Bronchial epithelial cell (primary cell): ENCODE results near the gene F12. TPM values are rescaled to one million over a fixed set of nuclear protein-coding genes. Genes with fewer than 3 reads are reported as not detected.

ENCODE experiments used
- DNase-seq: peaks from one replicate; pipeline ENCODE4 v3.0.0-alpha.2; 2010; ENCODE audit warnings: low read depth
- FAIRE-seq: peaks from 2 replicates; lab custom pipeline; 2011; peaks lifted over from hg19 to GRCh38; lab: Jason Lieb, UNC
- H3K27me3 ChIP-seq: 2 replicates; pipeline ENCODE4 v1.5.1; 2011; ENCODE audit warnings: low read length; ENCODE audit not compliant: control insufficient read depth, insufficient read depth
- H3K36me3 ChIP-seq: 2 replicates; pipeline ENCODE4 v1.5.1; 2011; ENCODE audit warnings: low read length; ENCODE audit not compliant: control insufficient read depth, insufficient read depth
- H3K4me3 ChIP-seq: 2 replicates; pipeline ENCODE4 v1.5.1; 2011; ENCODE audit warnings: mild to moderate bottlenecking, low read depth, low read length, control low read depth
- CTCF ChIP-seq: IDR thresholded peaks from 2 replicates; pipeline ENCODE4 v1.5.1; 2011; ENCODE audit warnings: mild to moderate bottlenecking, moderate library complexity, low read length, control low read depth, inconsistent platforms; ENCODE audit not compliant: insufficient read depth, severe bottlenecking
- total RNA-seq: library from RNA; depleted of rRNA; stranded (reverse); fragments of >200 nt; gene quantifications from 2 replicates; pipeline ENCODE4 v1.2.1, GENCODE V29; 2014

The F12 gene
- total RNA-seq, 1 donor from 2014 or later, result 7.9 TPM

DNA sequence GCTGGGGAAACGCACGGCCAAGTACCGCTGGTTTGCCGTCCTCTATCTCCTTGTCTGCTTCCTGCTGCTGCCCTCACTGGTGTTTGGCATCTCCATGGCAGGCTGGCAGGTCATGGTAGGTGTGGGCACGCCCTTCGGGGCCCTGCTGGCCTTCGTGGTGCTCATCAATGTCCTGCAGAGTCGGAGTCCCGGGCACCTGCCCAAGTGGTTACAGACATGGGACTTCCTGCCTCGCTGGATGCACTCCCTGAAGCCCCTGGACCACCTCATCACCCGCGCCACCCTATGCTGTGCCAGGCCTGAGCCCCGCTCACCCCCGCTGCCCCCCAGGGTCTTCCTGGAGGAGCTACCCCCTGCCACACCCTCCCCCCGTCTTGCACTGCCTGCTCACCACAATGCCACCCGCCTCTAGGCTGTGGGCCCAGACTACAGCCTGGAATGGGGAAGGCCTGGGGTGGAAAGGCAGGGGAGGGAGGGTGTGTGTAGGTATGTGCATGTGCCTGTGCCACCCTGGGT is 11.4 kb downstream of the F12 start:
- FAIRE-seq, result no peak
- H3K36me3 ChIP-seq, result no peaks in the 10 kb centered on the region
- H3K4me3 ChIP-seq, result no peak overlapping the region
- peaks cover 5% of the 10 kb centered on the region for H3K27me3 ChIP-seq
- TF ChIP-seq CTCF, result no peak
- no peak for DNase-seq

DNA sequence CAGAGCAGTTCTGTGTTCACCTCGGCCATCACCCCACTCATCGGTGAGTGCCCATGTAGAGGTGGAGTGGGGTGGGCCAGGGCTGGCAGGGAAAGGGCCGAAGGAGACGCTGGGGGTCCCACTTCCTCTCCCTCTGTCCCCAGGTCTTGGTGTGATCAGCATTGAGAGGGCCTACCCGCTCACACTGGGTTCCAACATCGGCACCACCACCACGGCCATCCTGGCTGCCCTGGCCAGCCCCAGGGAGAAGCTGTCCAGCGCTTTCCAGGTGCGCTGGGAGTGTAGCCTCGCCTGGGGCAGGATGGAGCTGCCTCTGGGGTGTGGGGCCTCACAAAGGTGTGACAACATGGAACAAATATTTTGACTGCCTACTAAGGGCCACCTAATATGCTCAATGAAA is 12.6 kb downstream of the F12 start:
- FAIRE-seq (no peak), DNase-seq (no peak)
- no peak for TF ChIP-seq CTCF
- H3K27me3 ChIP-seq, result peaks cover 5% of the 10 kb centered on the region
- H3K36me3 ChIP-seq, result no peaks in the 10 kb centered on the region
- no peak overlapping the region for H3K4me3 ChIP-seq

DNA sequence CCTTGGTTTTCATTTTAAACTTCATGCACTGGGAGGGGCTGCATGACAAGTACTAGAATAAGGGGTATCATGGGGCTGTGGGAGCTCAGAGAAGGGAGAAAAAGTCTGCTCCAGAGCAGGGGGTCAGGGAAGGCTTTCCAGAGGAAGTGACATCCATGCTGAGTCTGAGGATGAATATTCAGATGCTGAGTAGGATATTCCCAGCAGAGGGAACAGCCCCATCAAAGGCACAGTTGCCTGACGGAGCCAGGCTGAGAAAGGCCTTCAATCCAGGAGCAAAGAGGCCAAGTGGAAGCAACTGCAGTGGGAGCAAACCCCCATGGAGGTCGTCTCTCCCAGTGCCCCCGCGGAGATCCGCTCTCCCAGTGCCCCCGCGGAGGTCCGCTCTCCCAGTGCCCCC is 13.3 kb downstream of the F12 start:
- no peak for FAIRE-seq
- peaks cover 5% of the 10 kb centered on the region for H3K27me3 ChIP-seq
- DNase-seq, result no peak
- no peak for TF ChIP-seq CTCF
- H3K4me3 ChIP-seq, result no peak overlapping the region
- H3K36me3 ChIP-seq, result no peaks in the 10 kb centered on the region

DNA sequence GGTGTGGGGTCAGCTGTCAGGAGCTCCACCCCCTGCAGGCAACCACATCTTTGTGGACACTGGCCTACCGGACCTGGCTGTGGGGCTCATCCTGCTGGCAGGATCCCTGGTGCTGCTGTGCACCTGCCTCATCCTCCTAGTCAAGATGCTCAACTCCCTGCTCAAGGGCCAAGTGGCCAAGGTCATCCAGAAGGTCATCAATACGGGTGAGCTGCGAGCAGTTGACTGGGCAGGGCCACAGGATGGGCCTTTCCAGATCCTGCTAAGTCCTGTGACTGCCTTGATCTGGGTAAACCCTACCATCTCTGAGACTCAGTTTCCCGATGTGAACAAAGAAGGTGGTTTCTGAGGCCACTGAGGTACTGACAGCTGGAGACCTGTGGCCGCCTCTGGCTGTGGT is 15.4 kb downstream of the F12 start:
- Histone ChIP-seq H3K36me3 (no peaks in the 10 kb centered on the region), H3K4me3 (no peak overlapping the region), H3K27me3 (no peaks in the 10 kb centered on the region)
- DNase-seq, result no peak
- no peak for TF ChIP-seq CTCF
- no peak for FAIRE-seq

GRCh38 chr5:177393206-177393765 is 16.1 kb downstream of the F12 start:
- FAIRE-seq, result no peak
- TF ChIP-seq CTCF, result no peak
- Histone ChIP-seq H3K36me3 (no peaks in the 10 kb centered on the region), H3K27me3 (no peaks in the 10 kb centered on the region), H3K4me3 (no peak overlapping the region)
- DNase-seq, result no peak

GRCh38 chr5:177392765-177393164 is 16.6 kb downstream of the F12 start:
- FAIRE-seq, result no peak
- no peak for TF ChIP-seq CTCF
- Histone ChIP-seq H3K27me3 (no peaks in the 10 kb centered on the region), H3K4me3 (no peak overlapping the region), H3K36me3 (no peaks in the 10 kb centered on the region)
- no peak for DNase-seq
